IgD-negative memory B cell (primary cell): ENCODE measurements around the gene MAPKAP1. TPM values are rescaled to one million over a fixed set of nuclear protein-coding genes. Genes with fewer than 3 reads are reported as not detected.

Experiments used
- H3K27ac Mint-ChIP-seq, 3 donors: one replicate each; pipeline ENCODE4 v1.8.0; 2020 to 2022; ENCODE audit warnings: mild to moderate bottlenecking in 3 of 3, mixed read lengths in 3 of 3, moderate library complexity in 1 of 3
- H3K27me3 Mint-ChIP-seq: one replicate; pipeline ENCODE4 v1.8.0; 2021; ENCODE audit warnings: mixed read lengths
- H3K36me3 Mint-ChIP-seq: one replicate; pipeline ENCODE4 v1.8.0; 2020; ENCODE audit warnings: mild to moderate bottlenecking, mixed read lengths
- H3K4me1 Mint-ChIP-seq, 3 donors: one replicate each; pipeline ENCODE4 v1.8.0; 2020 to 2022; ENCODE audit warnings: mixed read lengths in 3 of 3, mild to moderate bottlenecking in 1 of 3
- H3K4me3 Mint-ChIP-seq, 4 donors: one replicate each; pipeline ENCODE4 v1.8.0; 2020 to 2022; ENCODE audit warnings: mild to moderate bottlenecking in 4 of 4, mixed read lengths in 4 of 4, moderate library complexity in 3 of 4
- H3K9me3 Mint-ChIP-seq, 3 donors: one replicate each; pipeline ENCODE4 v1.8.0; 2020 to 2021; ENCODE audit warnings: mixed read lengths in 3 of 3, mild to moderate bottlenecking in 1 of 3
- polyA plus RNA-seq: library from polyadenylated mRNA; unstranded; fragments of 300-500 nt; fragmentation: Illumina TruSeq; gene quantifications from one replicate; pipeline ENCODE4 v1.2.3, GENCODE V29; 2021

MAPKAP1 gene
- polyA plus RNA-seq, 1 donor from 2014 or later, result 74.7 TPM

- H3K9me3 Mint-ChIP-seq, result no peaks in the 10 kb centered on the region
- H3K4me1 Mint-ChIP-seq, result peaks cover 38 to 72% (median 55%) of the 10 kb centered on the region in 3 donors
- H3K27ac Mint-ChIP-seq, result peak overlapping the region; percentile 56 to 92 (median 71)
- H3K36me3 Mint-ChIP-seq, result peaks cover 1% of the 10 kb centered on the region
- H3K27me3 Mint-ChIP-seq, result no peaks in the 10 kb centered on the region
- H3K4me3 Mint-ChIP-seq, result peak overlapping the region; percentile 53 to 86 (median 78)
Observed at GRCh38 chr9:125650271-125650737, 56.7 kb downstream of the MAPKAP1 start.

- H3K4me1 Mint-ChIP-seq, result peaks cover 39 to 77% (median 59%) of the 10 kb centered on the region in 3 donors
- no peaks in the 10 kb centered on the region for H3K9me3 Mint-ChIP-seq
- H3K4me3 Mint-ChIP-seq, result peak overlapping the region; percentile 53 to 86 (median 78)
- no peaks in the 10 kb centered on the region for H3K27me3 Mint-ChIP-seq
- peak overlapping the region; percentile 56 to 92 (median 71) for H3K27ac Mint-ChIP-seq
- H3K36me3 Mint-ChIP-seq, result peaks cover 1% of the 10 kb centered on the region
Observed at GRCh38 chr9:125649826-125650225, 57.2 kb downstream of the MAPKAP1 start.

- H3K27ac Mint-ChIP-seq, result peak overlapping the region; percentile 27 to 92 (median 73)
- peaks cover 1% of the 10 kb centered on the region for H3K36me3 Mint-ChIP-seq
- H3K4me3 Mint-ChIP-seq, result peak overlapping the region; percentile 39 to 62 (median 50)
- H3K4me1 Mint-ChIP-seq, result peaks cover 44 to 81% (median 63%) of the 10 kb centered on the region in 3 donors
- no peaks in the 10 kb centered on the region for H3K27me3 Mint-ChIP-seq
- H3K9me3 Mint-ChIP-seq, result no peaks in the 10 kb centered on the region
Observed at GRCh38 chr9:125649315-125649714, 57.7 kb downstream of the MAPKAP1 start.

- Mint-ChIP-seq H3K4me1 (peaks cover 44 to 77% (median 63%) of the 10 kb centered on the region in 3 donors), H3K27ac (no peak overlapping the region), H3K36me3 (peaks cover 1% of the 10 kb centered on the region), H3K9me3 (no peaks in the 10 kb centered on the region), H3K27me3 (no peaks in the 10 kb centered on the region), H3K4me3 (peak overlapping the region in 1 of 4 donors; percentile 50)
Observed at GRCh38 chr9:125648294-125648693, 58.7 kb downstream of the MAPKAP1 start.

- peaks cover 38 to 65% (median 54%) of the 10 kb centered on the region in 3 donors for H3K4me1 Mint-ChIP-seq
- peaks cover 1% of the 10 kb centered on the region for H3K36me3 Mint-ChIP-seq
- H3K9me3 Mint-ChIP-seq, result no peaks in the 10 kb centered on the region
- no peaks in the 10 kb centered on the region for H3K27me3 Mint-ChIP-seq
- H3K4me3 Mint-ChIP-seq, result peak overlapping the region; percentile 75 to 87 (median 85)
- H3K27ac Mint-ChIP-seq, result peak overlapping the region; percentile 88 to 97 (median 91)
Observed at GRCh38 chr9:125646621-125647100, 60.3 kb downstream of the MAPKAP1 start.

GRCh38 chr9:125646217-125646616, 60.8 kb downstream of the MAPKAP1 start:
- H3K27me3 Mint-ChIP-seq, result no peaks in the 10 kb centered on the region
- H3K4me3 Mint-ChIP-seq, result peak overlapping the region; percentile 75 to 87 (median 85)
- H3K9me3 Mint-ChIP-seq, result no peaks in the 10 kb centered on the region
- peaks cover 38 to 62% (median 54%) of the 10 kb centered on the region in 3 donors for H3K4me1 Mint-ChIP-seq
- peak overlapping the region; percentile 88 to 97 (median 91) for H3K27ac Mint-ChIP-seq
- peaks cover 1% of the 10 kb centered on the region for H3K36me3 Mint-ChIP-seq

GRCh38 chr9:125644819-125645507, 62.0 kb downstream of the MAPKAP1 start:
- Mint-ChIP-seq H3K27me3 (no peaks in the 10 kb centered on the region), H3K9me3 (no peaks in the 10 kb centered on the region), H3K4me3 (peak overlapping the region in 2 of 4 donors; percentile 65 to 68), H3K36me3 (no peaks in the 10 kb centered on the region), H3K4me1 (peaks cover 26 to 53% (median 42%) of the 10 kb centered on the region in 3 donors), H3K27ac (peak overlapping the region; percentile 37 to 97 (median 86))

- Mint-ChIP-seq H3K4me3 (peak overlapping the region in 1 of 4 donors; percentile 71), H3K27ac (no peak overlapping the region), H3K4me1 (peaks cover 38 to 50% (median 43%) of the 10 kb centered on the region in 3 donors), H3K27me3 (no peaks in the 10 kb centered on the region), H3K36me3 (peaks cover 3% of the 10 kb centered on the region), H3K9me3 (no peaks in the 10 kb centered on the region)
Observed at GRCh38 chr9:125642311-125642710, 64.7 kb downstream of the MAPKAP1 start.

- H3K4me3 Mint-ChIP-seq, result no peak overlapping the region
- H3K36me3 Mint-ChIP-seq, result peaks cover 4% of the 10 kb centered on the region
- no peaks in the 10 kb centered on the region for H3K9me3 Mint-ChIP-seq
- no peaks in the 10 kb centered on the region for H3K27me3 Mint-ChIP-seq
- peak overlapping the region in 1 of 3 donors; percentile 20 for H3K27ac Mint-ChIP-seq
- H3K4me1 Mint-ChIP-seq, result peaks cover 44 to 53% (median 45%) of the 10 kb centered on the region in 3 donors
Observed at GRCh38 chr9:125639057-125639456, 68.0 kb downstream of the MAPKAP1 start.

- H3K27ac Mint-ChIP-seq, result peak overlapping the region in 1 of 3 donors; percentile 20
- peaks cover 4% of the 10 kb centered on the region for H3K36me3 Mint-ChIP-seq
- no peaks in the 10 kb centered on the region for H3K27me3 Mint-ChIP-seq
- H3K9me3 Mint-ChIP-seq, result no peaks in the 10 kb centered on the region
- peak overlapping the region in 1 of 4 donors; percentile 6 for H3K4me3 Mint-ChIP-seq
- H3K4me1 Mint-ChIP-seq, result peaks cover 44 to 57% (median 50%) of the 10 kb centered on the region in 3 donors
Observed at GRCh38 chr9:125638239-125639045, 68.6 kb downstream of the MAPKAP1 start.

- Mint-ChIP-seq H3K4me3 (peak overlapping the region in 3 of 4 donors; percentile 23 to 43 (median 29)), H3K4me1 (peaks cover 54 to 66% (median 55%) of the 10 kb centered on the region in 3 donors), H3K27ac (no peak overlapping the region)
Observed at GRCh38 chr9:125637241-125637640, 69.8 kb downstream of the MAPKAP1 start.

GRCh38 chr9:125635888-125636287, 71.1 kb downstream of the MAPKAP1 start:
- H3K36me3 Mint-ChIP-seq, result peaks cover 4% of the 10 kb centered on the region
- no peaks in the 10 kb centered on the region for H3K9me3 Mint-ChIP-seq
- no peak overlapping the region for H3K27ac Mint-ChIP-seq
- peaks cover 64 to 75% (median 66%) of the 10 kb centered on the region in 3 donors for H3K4me1 Mint-ChIP-seq
- peak overlapping the region in 1 of 4 donors; percentile 2 for H3K4me3 Mint-ChIP-seq
- H3K27me3 Mint-ChIP-seq, result no peaks in the 10 kb centered on the region

More at GRCh38 chr9:125637241-125637640, 69.8 kb downstream of the MAPKAP1 start:
- Mint-ChIP-seq H3K36me3 (peaks cover 4% of the 10 kb centered on the region), H3K9me3 (no peaks in the 10 kb centered on the region), H3K27me3 (no peaks in the 10 kb centered on the region)

GRCh38 chr9:125634040-125634717, 72.8 kb downstream of the MAPKAP1 start:
- Mint-ChIP-seq H3K27me3 (no peaks in the 10 kb centered on the region), H3K9me3 (no peaks in the 10 kb centered on the region), H3K4me1 (peaks cover 67 to 74% (median 69%) of the 10 kb centered on the region in 3 donors), H3K4me3 (peak overlapping the region in 3 of 4 donors; percentile 9 to 74 (median 73)), H3K36me3 (peaks cover 2% of the 10 kb centered on the region), H3K27ac (peak overlapping the region; percentile 27 to 35 (median 35))

- peak overlapping the region in 3 of 4 donors; percentile 17 to 44 (median 32) for H3K4me3 Mint-ChIP-seq
Observed at GRCh38 chr9:125633116-125633745, 73.8 kb downstream of the MAPKAP1 start.

More at GRCh38 chr9:125633116-125633745, 73.8 kb downstream of the MAPKAP1 start:
- H3K4me1 Mint-ChIP-seq, result peaks cover 68 to 78% (median 71%) of the 10 kb centered on the region in 3 donors
- H3K27me3 Mint-ChIP-seq, result no peaks in the 10 kb centered on the region
- no peaks in the 10 kb centered on the region for H3K9me3 Mint-ChIP-seq
- H3K36me3 Mint-ChIP-seq, result peaks cover 2% of the 10 kb centered on the region
- peak overlapping the region; percentile 33 to 92 (median 57) for H3K27ac Mint-ChIP-seq
